Measurements from ENCODE around the gene SMAD4. TPM values are rescaled to one million over a fixed set of nuclear protein-coding genes. Genes with fewer than 3 reads are reported as not detected.

Gene SMAD4
- total and polyA plus RNA-seq, 2 donors (not counting 3 experiments of a cell fraction or from before 2014, with no cell fraction given) = 63.5 to 82.8 TPM

DNA sequence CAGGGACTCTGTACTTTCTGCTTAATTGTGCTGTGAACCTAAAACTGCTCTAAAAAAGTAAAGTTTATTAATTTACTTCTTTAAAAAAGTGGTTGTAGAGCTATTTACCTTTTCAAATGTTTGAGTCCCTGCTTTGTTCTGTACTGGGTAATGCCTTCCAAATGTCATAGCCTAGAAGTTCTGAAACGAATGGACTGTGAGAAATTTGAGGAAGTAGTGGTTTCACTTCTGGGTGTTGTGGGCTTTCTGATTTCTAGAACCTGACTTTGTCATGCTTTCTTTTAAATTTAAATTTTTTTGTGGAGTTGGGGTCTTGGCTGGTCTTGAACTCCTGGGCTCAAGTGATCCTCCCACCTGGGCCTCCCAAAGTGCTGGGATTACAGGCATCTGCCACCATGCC, 44.6 kb downstream of the SMAD4 start:
- no peak for DNase-seq (ENCODE audit: low read depth, low spot score)
- no peaks in the 10 kb centered on the region for H3K27me3 ChIP-seq (ENCODE audit: control insufficient read depth in 2 of 2, insufficient read depth in 2 of 2, low read length in 2 of 2)
- H3K79me2 ChIP-seq (ENCODE audit: control insufficient read depth, insufficient read depth, low read length) = peaks cover 36% of the 10 kb centered on the region
- no peak for TF ChIP-seq FOS (IDR thresholded peaks at IDR 0.05; ENCODE audit: borderline replicate concordance, insufficient read depth, low read length)
- TF ChIP-seq GATA2 (IDR thresholded peaks at IDR 0.05; ENCODE audit: insufficient read depth, insufficient read length, low read depth, low read length) = no peak
- TF ChIP-seq JUN (IDR thresholded peaks at IDR 0.05; ENCODE audit: borderline replicate concordance, insufficient read depth, insufficient read length, low read depth) = no peak
- TF ChIP-seq POLR2AphosphoS5 (IDR thresholded peaks at IDR 0.05; ENCODE audit: insufficient read depth, low read depth, low read length) = no peak
- ChIA-PET POLR2A (no interaction called here), CTCF (no interaction called here)
- peaks cover 5 to 10% of the 10 kb centered on the region in 2 experiments for H3K36me3 ChIP-seq (ENCODE audit: control insufficient read depth in 2 of 2, extremely low read depth in 1 of 2, insufficient read depth in 2 of 2, low read length in 2 of 2)
- H3K4me2 ChIP-seq (ENCODE audit: insufficient read depth, low read length) = no peak overlapping the region
- H3K9me3 ChIP-seq (replicated peaks; ENCODE audit: control insufficient read depth, insufficient read depth, low read length) = no peaks in the 10 kb centered on the region
- H3K4me1 ChIP-seq (ENCODE audit: control insufficient read depth, extremely low read depth, insufficient read depth, low read length) = no peaks in the 10 kb centered on the region
- peaks cover 8% of the 10 kb centered on the region for H4K20me1 ChIP-seq (replicated peaks; ENCODE audit: control insufficient read depth, extremely low read depth, insufficient read depth, low read length)
- intact Hi-C loops (cut with micrococcal nuclease) (no loop called here), dilution Hi-C loops (cut with MboI; ENCODE audit: extremely low pct_ligation_motif_present, low sequenced_read_pairs) (no loop called here)
- H3K9me1 ChIP-seq (replicated peaks; ENCODE audit: control insufficient read depth, extremely low read depth, insufficient read depth, low read length) = no peaks in the 10 kb centered on the region
- H3K9ac ChIP-seq (replicated peaks; ENCODE audit: extremely low read depth, insufficient read depth, low read length) = no peak overlapping the region
- H3K27ac ChIP-seq (ENCODE audit: insufficient read depth, low read depth, low read length) = no peak overlapping the region
- BruUV-seq (replicated peaks) = no TSS peak
- H2AFZ ChIP-seq (ENCODE audit: low read depth, low read length) = no peak overlapping the region
- H3K4me3 ChIP-seq (replicated peaks in 1 of 3; ENCODE audit: insufficient read depth in 1 of 3, low read depth in 1 of 3, low read length in 3 of 3) = no peak overlapping the region
- FAIRE-seq = no peak

GRCh38 chr18:51076503-51076902, 46.5 kb downstream of the SMAD4 start:
- Histone ChIP-seq H3K4me1 (ENCODE audit: control insufficient read depth, extremely low read depth, insufficient read depth, low read length) (no peaks in the 10 kb centered on the region), H3K9me3 (replicated peaks; ENCODE audit: control insufficient read depth, insufficient read depth, low read length) (no peaks in the 10 kb centered on the region), H3K9ac (replicated peaks; ENCODE audit: extremely low read depth, insufficient read depth, low read length) (no peak overlapping the region), H3K27me3 (ENCODE audit: control insufficient read depth in 2 of 2, insufficient read depth in 2 of 2, low read length in 2 of 2) (no peaks in the 10 kb centered on the region), H3K9me1 (replicated peaks; ENCODE audit: control insufficient read depth, extremely low read depth, insufficient read depth, low read length) (no peaks in the 10 kb centered on the region), H3K4me2 (ENCODE audit: insufficient read depth, low read length) (no peak overlapping the region), H3K36me3 (ENCODE audit: control insufficient read depth in 2 of 2, extremely low read depth in 1 of 2, insufficient read depth in 2 of 2, low read length in 2 of 2) (peaks cover 5 to 13% of the 10 kb centered on the region in 2 experiments), H3K27ac (ENCODE audit: insufficient read depth, low read depth, low read length) (no peak overlapping the region), H3K79me2 (ENCODE audit: control insufficient read depth, insufficient read depth, low read length) (peaks cover 27% of the 10 kb centered on the region), H2AFZ (ENCODE audit: low read depth, low read length) (no peak overlapping the region), H4K20me1 (replicated peaks; ENCODE audit: control insufficient read depth, extremely low read depth, insufficient read depth, low read length) (peaks cover 4% of the 10 kb centered on the region), H3K4me3 (replicated peaks in 1 of 3; ENCODE audit: insufficient read depth in 1 of 3, low read depth in 1 of 3, low read length in 3 of 3) (no peak overlapping the region)
- DNase-seq (ENCODE audit: low read depth, low spot score) = no peak
- POLR2A ChIA-PET = no interaction called here
- intact Hi-C loops (cut with micrococcal nuclease) = no loop called here
- TF ChIP-seq JUN (IDR thresholded peaks at IDR 0.05; ENCODE audit: borderline replicate concordance, insufficient read depth, insufficient read length, low read depth) (no peak), POLR2A (IDR thresholded peaks at IDR 0.05; ENCODE audit: low read depth, low read length) (no peak), GATA2 (IDR thresholded peaks at IDR 0.05; ENCODE audit: insufficient read depth, insufficient read length, low read depth, low read length) (no peak), EZH2 (IDR thresholded peaks at IDR 0.05; ENCODE audit: borderline replicate concordance, low read depth, low read length, severe bottlenecking) (no peak), POLR2AphosphoS5 (IDR thresholded peaks at IDR 0.05; ENCODE audit: insufficient read depth, low read depth, low read length) (no peak), MYC (IDR thresholded peaks at IDR 0.05; ENCODE audit: low read depth, low read length) (no peak), FOS (IDR thresholded peaks at IDR 0.05; ENCODE audit: borderline replicate concordance, insufficient read depth, low read length) (no peak)
- TF ChIP-seq, protein P1, sequence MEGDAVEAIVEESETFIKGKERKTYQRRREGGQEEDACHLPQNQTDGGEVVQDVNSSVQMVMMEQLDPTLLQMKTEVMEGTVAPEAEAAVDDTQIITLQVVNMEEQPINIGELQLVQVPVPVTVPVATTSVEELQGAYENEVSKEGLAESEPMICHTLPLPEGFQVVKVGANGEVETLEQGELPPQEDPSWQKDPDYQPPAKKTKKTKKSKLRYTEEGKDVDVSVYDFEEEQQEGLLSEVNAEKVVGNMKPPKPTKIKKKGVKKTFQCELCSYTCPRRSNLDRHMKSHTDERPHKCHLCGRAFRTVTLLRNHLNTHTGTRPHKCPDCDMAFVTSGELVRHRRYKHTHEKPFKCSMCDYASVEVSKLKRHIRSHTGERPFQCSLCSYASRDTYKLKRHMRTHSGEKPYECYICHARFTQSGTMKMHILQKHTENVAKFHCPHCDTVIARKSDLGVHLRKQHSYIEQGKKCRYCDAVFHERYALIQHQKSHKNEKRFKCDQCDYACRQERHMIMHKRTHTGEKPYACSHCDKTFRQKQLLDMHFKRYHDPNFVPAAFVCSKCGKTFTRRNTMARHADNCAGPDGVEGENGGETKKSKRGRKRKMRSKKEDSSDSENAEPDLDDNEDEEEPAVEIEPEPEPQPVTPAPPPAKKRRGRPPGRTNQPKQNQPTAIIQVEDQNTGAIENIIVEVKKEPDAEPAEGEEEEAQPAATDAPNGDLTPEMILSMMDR (IDR thresholded peaks at IDR 0.05; ENCODE audit: extremely low read depth in 1 of 2, insufficient read depth in 1 of 2, low read depth in 1 of 2, low read length in 2 of 2) = no peak
- TF ChIP-seq, protein P2, sequence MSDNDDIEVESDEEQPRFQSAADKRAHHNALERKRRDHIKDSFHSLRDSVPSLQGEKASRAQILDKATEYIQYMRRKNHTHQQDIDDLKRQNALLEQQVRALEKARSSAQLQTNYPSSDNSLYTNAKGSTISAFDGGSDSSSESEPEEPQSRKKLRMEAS (IDR thresholded peaks at IDR 0.05; ENCODE audit: insufficient read depth, insufficient read length) = no peak
- no TSS peak for BruUV-seq (replicated peaks)
- dilution Hi-C loops (cut with MboI; ENCODE audit: extremely low pct_ligation_motif_present, low sequenced_read_pairs) = no loop called here
- CTCF ChIA-PET = no interaction called here
- FAIRE-seq = no peak
